ENCODE data around the gene CEP164. TPM values are rescaled to one million over a fixed set of nuclear protein-coding genes. Genes with fewer than 3 reads are reported as not detected.

CEP164 gene
- total and polyA plus RNA-seq, 9 of the 15 experiments (the other 6 are each of a cell fraction or from before 2014, with no cell fraction given), result 2.1 to 16.5 (median 10.4) TPM

- TF ChIP-seq ARID3A (IDR thresholded peaks at IDR 0.05; ENCODE audit: borderline replicate concordance, low read depth, low read length), result no peak
- peak; percentile 88 for TF ChIP-seq NEUROD1 (IDR thresholded peaks at IDR 0.05; ENCODE audit: borderline replicate concordance, low read depth, low read length, partially characterized antibody)
- no peak for TF ChIP-seq SMAD1 (IDR thresholded peaks at IDR 0.05; ENCODE audit: low read depth, low read length, partially characterized antibody)
- TF ChIP-seq MBD1 (CRISPR knock-in tag; IDR thresholded peaks at IDR 0.05), result no peak
- no peak for TF ChIP-seq ZNF75A (CRISPR knock-in tag; IDR thresholded peaks at IDR 0.05)
- peak; percentile 96 for TF ChIP-seq RBFOX2 (IDR thresholded peaks at IDR 0.05; ENCODE audit: low read depth, low read length)
- 0 out of 2 replicates have a peak, but pooled peaks have one; percentile 42 for TF ChIP-seq ATF6 (CRISPR knock-in tag; IDR thresholded peaks at IDR 0.05)
- no peak for TF ChIP-seq PBX2 (CRISPR knock-in tag; IDR thresholded peaks at IDR 0.05; ENCODE audit: low read depth)
- TF ChIP-seq PBX2 (tag; conservative IDR thresholded peaks at IDR 0.05; ENCODE audit: low read depth), result peak; percentile 81
- no peak for TF ChIP-seq TCF7 (IDR thresholded peaks at IDR 0.05; ENCODE audit: borderline replicate concordance)
- TF ChIP-seq PATZ1 (CRISPR knock-in tag; IDR thresholded peaks at IDR 0.05; ENCODE audit: borderline replicate concordance), result no peak
- peak; percentile 79 for TF ChIP-seq MYBL2 (IDR thresholded peaks at IDR 0.05; ENCODE audit: low read depth)
- no peak for TF ChIP-seq MYBL2 (CRISPR knock-in tag; IDR thresholded peaks at IDR 0.05; ENCODE audit: borderline replicate concordance)
- TF ChIP-seq IRF1 (CRISPR knock-in tag; IDR thresholded peaks at IDR 0.05; ENCODE audit: borderline replicate concordance), result no peak
- TF ChIP-seq GTF2A2 (tag; IDR thresholded peaks at IDR 0.05), result no peak
Observed at GRCh38 chr11:117327567-117328374, at the start of gene CEP164 (continued).
